SJSA1 (cell line): ENCODE data around the gene RUBCNL. TPM values are rescaled to one million over a fixed set of nuclear protein-coding genes. Genes with fewer than 3 reads are reported as not detected.
A peak's percentile ranks its signal among the peaks of the same experiment; 100 is the strongest.
"Not testable (repeated sequence)": the region's sequence is repeated elsewhere in the genome, so short reads cannot be mapped to it uniquely, and the experiment has no call there.

Experiments used
- DNase-seq, 2 experiments: peaks; one replicate each; pipeline ENCODE4 v3.0.0-alpha.2; 2015 to 2020; ENCODE audit warnings: low spot score in 2 of 2, low read depth in 1 of 2
- H3K27ac ChIP-seq: fragments of 250-450 bp; sonication (Bioruptor Pico); 2 replicates; pipeline ENCODE4 v1.5.1; 2020; ENCODE audit warnings: mild to moderate bottlenecking, moderate library complexity
- H3K27me3 ChIP-seq: fragments of 250-450 bp; sonication (Bioruptor Pico); replicated peaks from 2 replicates; pipeline ENCODE4 v1.5.1; 2020; ENCODE audit warnings: mild to moderate bottlenecking, moderate library complexity
- H3K36me3 ChIP-seq: fragments of 250-450 bp; sonication (Bioruptor Pico); 2 replicates; pipeline ENCODE4 v1.5.1; 2020; ENCODE audit warnings: mild to moderate bottlenecking
- H3K4me1 ChIP-seq: fragments of 250-450 bp; sonication (Bioruptor Pico); replicated peaks from 2 replicates; pipeline ENCODE4 v1.6.1; 2021; ENCODE audit warnings: mild to moderate bottlenecking
- H3K4me3 ChIP-seq: fragments of 250-450 bp; sonication (Bioruptor Pico); 2 replicates; pipeline ENCODE4 v1.5.1; 2020; ENCODE audit warnings: mild to moderate bottlenecking
- H3K9me3 ChIP-seq: fragments of 250-450 bp; sonication (Bioruptor Pico); replicated peaks from 2 replicates; pipeline ENCODE4 v1.5.1; 2020; ENCODE audit warnings: mild to moderate bottlenecking
- total RNA-seq: library from RNA; depleted of rRNA; stranded (reverse); fragments of >200 nt; shearing (Covaris generic); gene quantifications from 2 replicates; pipeline ENCODE4 v1.2.3, GENCODE V29; 2014

Gene RUBCNL
- total RNA-seq, 1 experiment from 2014 or later, result 0.21 TPM

GRCh38 chr13:46385946-46386345 lies 1.1 kb downstream of the RUBCNL start:
- Histone ChIP-seq H3K27me3 (peaks cover 44% of the 10 kb centered on the region), H3K4me1 (peaks cover 11% of the 10 kb centered on the region), H3K36me3 (no peaks in the 10 kb centered on the region), H3K4me3 (no peak overlapping the region), H3K9me3 (no peaks in the 10 kb centered on the region), H3K27ac (no peak overlapping the region)
- no peak for DNase-seq

GRCh38 chr13:46383383-46383782 lies 3.7 kb downstream of the RUBCNL start:
- Histone ChIP-seq H3K4me3 (no peak overlapping the region), H3K27ac (no peak overlapping the region), H3K36me3 (no peaks in the 10 kb centered on the region), H3K27me3 (peaks cover 36% of the 10 kb centered on the region), H3K4me1 (peaks cover 11% of the 10 kb centered on the region), H3K9me3 (no peaks in the 10 kb centered on the region)
- DNase-seq, result no peak

- peaks cover 6% of the 10 kb centered on the region for H3K4me1 ChIP-seq
- no peak overlapping the region for H3K27ac ChIP-seq
- H3K36me3 ChIP-seq, result no peaks in the 10 kb centered on the region
- H3K27me3 ChIP-seq, result peaks cover 30% of the 10 kb centered on the region
- no peak overlapping the region for H3K4me3 ChIP-seq
- H3K9me3 ChIP-seq, result no peaks in the 10 kb centered on the region
- DNase-seq, result no peak
Observed at GRCh38 chr13:46382224-46382623, 4.8 kb downstream of the RUBCNL start.

- Histone ChIP-seq H3K4me3 (no peak overlapping the region), H3K27ac (no peak overlapping the region), H3K27me3 (peaks cover 18% of the 10 kb centered on the region; the same call in 1 of the 2 replicates), H3K36me3 (no peaks in the 10 kb centered on the region), H3K9me3 (no peaks in the 10 kb centered on the region), H3K4me1 (no peaks in the 10 kb centered on the region)
- no peak for DNase-seq
Observed at GRCh38 chr13:46380242-46380641, 6.8 kb downstream of the RUBCNL start.

GRCh38 chr13:46379611-46380010 lies 7.4 kb downstream of the RUBCNL start:
- no peaks in the 10 kb centered on the region for H3K4me1 ChIP-seq
- DNase-seq, result no peak

GRCh38 chr13:46378411-46378810 lies 8.6 kb downstream of the RUBCNL start:
- Histone ChIP-seq H3K9me3 (no peaks in the 10 kb centered on the region), H3K4me1 (no peaks in the 10 kb centered on the region), H3K27me3 (0 out of 2 replicates have a peak, but pooled peaks cover 8% of the 10 kb centered on the region), H3K36me3 (no peaks in the 10 kb centered on the region), H3K27ac (no peak overlapping the region), H3K4me3 (no peak overlapping the region)
- no peak for DNase-seq

More at GRCh38 chr13:46379611-46380010, 7.4 kb downstream of the RUBCNL start:
- H3K4me3 ChIP-seq, result no peak overlapping the region
- H3K9me3 ChIP-seq, result no peaks in the 10 kb centered on the region
- H3K36me3 ChIP-seq, result no peaks in the 10 kb centered on the region
- no peak overlapping the region for H3K27ac ChIP-seq
- 0 out of 2 replicates have a peak, but pooled peaks cover 16% of the 10 kb centered on the region for H3K27me3 ChIP-seq

GRCh38 chr13:46377554-46377953 lies 9.5 kb downstream of the RUBCNL start:
- DNase-seq, result no peak

GRCh38 chr13:46374710-46375109 lies 12.3 kb downstream of the RUBCNL start:
- H3K4me3 ChIP-seq, result no peak overlapping the region
- no peak overlapping the region for H3K27ac ChIP-seq
- H3K4me1 ChIP-seq, result peaks cover 3% of the 10 kb centered on the region
- DNase-seq, result no peak
- H3K36me3 ChIP-seq, result no peaks in the 10 kb centered on the region
- no peaks in the 10 kb centered on the region for H3K27me3 ChIP-seq
- H3K9me3 ChIP-seq, result no peaks in the 10 kb centered on the region

More at GRCh38 chr13:46377554-46377953, 9.5 kb downstream of the RUBCNL start:
- no peak overlapping the region for H3K4me3 ChIP-seq
- H3K36me3 ChIP-seq, result no peaks in the 10 kb centered on the region
- H3K27ac ChIP-seq, result no peak overlapping the region
- no peaks in the 10 kb centered on the region for H3K9me3 ChIP-seq
- no peaks in the 10 kb centered on the region for H3K4me1 ChIP-seq
- H3K27me3 ChIP-seq, result 0 out of 2 replicates have a peak, but pooled peaks cover 3% of the 10 kb centered on the region

GRCh38 chr13:46373623-46374022 lies 13.4 kb downstream of the RUBCNL start:
- no peak overlapping the region for H3K27ac ChIP-seq
- no peak for DNase-seq
- H3K9me3 ChIP-seq, result no peaks in the 10 kb centered on the region
- no peaks in the 10 kb centered on the region for H3K27me3 ChIP-seq
- no peaks in the 10 kb centered on the region for H3K36me3 ChIP-seq
- peaks cover 13% of the 10 kb centered on the region for H3K4me1 ChIP-seq
- H3K4me3 ChIP-seq, result no peak overlapping the region

- peaks cover 15% of the 10 kb centered on the region for H3K4me1 ChIP-seq
- not testable (repeated sequence) for DNase-seq, H3K27me3 ChIP-seq, H3K36me3 ChIP-seq, H3K27ac ChIP-seq, H3K9me3 ChIP-seq, H3K4me3 ChIP-seq
Observed at GRCh38 chr13:46372938-46373337, 14.1 kb downstream of the RUBCNL start.

- H3K27me3 ChIP-seq, result no peaks in the 10 kb centered on the region
- H3K27ac ChIP-seq, result no peak overlapping the region
- peaks cover 22% of the 10 kb centered on the region for H3K4me1 ChIP-seq
- no peaks in the 10 kb centered on the region for H3K9me3 ChIP-seq
- no peaks in the 10 kb centered on the region for H3K36me3 ChIP-seq
- DNase-seq, result no peak
- no peak overlapping the region for H3K4me3 ChIP-seq
Observed at GRCh38 chr13:46372071-46372470, 15.0 kb downstream of the RUBCNL start.

GRCh38 chr13:46369506-46370277 lies 17.4 kb downstream of the RUBCNL start:
- Histone ChIP-seq H3K27ac (no peak overlapping the region), H3K4me1 (peaks cover 24% of the 10 kb centered on the region), H3K9me3 (no peaks in the 10 kb centered on the region), H3K27me3 (no peaks in the 10 kb centered on the region), H3K36me3 (no peaks in the 10 kb centered on the region), H3K4me3 (no peak overlapping the region)
- no peak for DNase-seq

GRCh38 chr13:46367617-46368327 lies 19.3 kb downstream of the RUBCNL start:
- Histone ChIP-seq H3K36me3 (no peaks in the 10 kb centered on the region), H3K27ac (no peak overlapping the region), H3K9me3 (no peaks in the 10 kb centered on the region), H3K27me3 (no peaks in the 10 kb centered on the region), H3K4me1 (peaks cover 24% of the 10 kb centered on the region), H3K4me3 (no peak overlapping the region)
- peak in 1 of 2 experiments; percentile 34 for DNase-seq

- DNase-seq, result no peak
- H3K4me1 ChIP-seq, result peaks cover 7% of the 10 kb centered on the region
- no peak overlapping the region for H3K27ac ChIP-seq
- no peaks in the 10 kb centered on the region for H3K36me3 ChIP-seq
- no peaks in the 10 kb centered on the region for H3K9me3 ChIP-seq
- no peaks in the 10 kb centered on the region for H3K27me3 ChIP-seq
- H3K4me3 ChIP-seq, result no peak overlapping the region
Observed at GRCh38 chr13:46361276-46361934, 25.6 kb downstream of the RUBCNL start.
